HepG2 (cell line): ENCODE measurements around the gene BCAS1. TPM values are rescaled to one million over a fixed set of nuclear protein-coding genes. Genes with fewer than 3 reads are reported as not detected.

Source experiments
- HCFC1 ChIP-seq: fragments of 150-350 bp; IDR thresholded peaks from 2 replicates; pipeline ENCODE4 v1.6.1; 2014; ENCODE audit warnings: low read depth, low read length
- KLF15 ChIP-seq: sonication (generic); formaldehyde crosslinking; IDR thresholded peaks from 2 replicates; pipeline ENCODE4 v1.8.1; 2023; ENCODE audit warnings: borderline replicate concordance, mild to moderate bottlenecking, inconsistent platforms, missing genetic modification reagents, mixed read lengths
- NFYC ChIP-seq: IDR thresholded peaks from 2 replicates; pipeline ENCODE4 v1.6.1; 2016; ENCODE audit warnings: missing genetic modification reagents, missing compliant biosample characterization
- SRF ChIP-seq: IDR thresholded peaks from 2 replicates; pipeline ENCODE4 v1.6.1; 2011; ENCODE audit warnings: mild to moderate bottlenecking, low read depth, low read length, moderate library complexity
- THAP11 ChIP-seq: IDR thresholded peaks from 2 replicates; pipeline ENCODE4 v1.6.1; 2016; ENCODE audit warnings: missing biosample characterization, missing genetic modification reagents
- ZNF264 ChIP-seq: sonication (generic); formaldehyde crosslinking; IDR thresholded peaks from 2 replicates; pipeline ENCODE4 v1.4.0; 2020; ENCODE audit warnings: missing genetic modification reagents
- ZNF296 ChIP-seq: sonication (generic); formaldehyde crosslinking; conservative IDR thresholded peaks from 2 replicates; pipeline ENCODE4 v1.5.0; 2020; ENCODE audit warnings: mild to moderate bottlenecking, missing genetic modification reagents
- polyA plus RNA-seq, 8 experiments: library from polyadenylated mRNA; depleted of rRNA in 3 of 8; stranded (reverse) in 7 of 8; unstranded in 1 of 8; fragments of >200 nt; fragmentation: Illumina TruSeq in 4 of 8; extraction: Trizol in 4 of 8; gene quantifications; 2 replicates each; pipeline versions ENCODE4 v1.2.1 to v1.2.3, GENCODE V29; 2011 to 2016; ENCODE audit warnings: low read depth in 4 of 8, missing spikeins in 1 of 8, mixed read lengths in 1 of 8; ENCODE audit not compliant: insufficient read depth in 1 of 8
- total RNA-seq, 5 experiments: library from RNA; depleted of rRNA; stranded (reverse); fragments of >200 nt; fragmentation: Illumina TruSeq; extraction: Trizol; gene quantifications; 2 replicates each; pipeline ENCODE4 v1.2.3, GENCODE V29; 2016; ENCODE audit warnings: low read depth in 1 of 5
- TF ChIP-seq, protein P1 (sequence below), 2 experiments: fragments of 450-650 bp in 1 of 2; sonication (generic) in 1 of 2; formaldehyde crosslinking in 1 of 2; IDR thresholded peaks; 2 replicates each; pipeline versions ENCODE4 v1.6.1 to v1.8.0; 2016 to 2022; ENCODE audit warnings: antibody characterized with exemption in 1 of 2, mild to moderate bottlenecking in 1 of 2, missing genetic modification reagents in 1 of 2
- TF ChIP-seq, protein P2 (sequence below): sonication (generic); formaldehyde crosslinking; IDR thresholded peaks from 2 replicates; pipeline ENCODE4 v1.9.0; 2022; ENCODE audit warnings: missing genetic modification reagents, mild to moderate bottlenecking, borderline replicate concordance
- TF ChIP-seq, protein P3 (sequence below): sonication (generic); formaldehyde crosslinking; IDR thresholded peaks from 2 replicates; pipeline ENCODE4 v1.5.1; 2020; ENCODE audit warnings: mild to moderate bottlenecking, missing genetic modification reagents, moderate library complexity
- TF ChIP-seq, protein P4 (sequence below): sonication (generic); formaldehyde crosslinking; IDR thresholded peaks from 2 replicates; pipeline ENCODE4 v1.4.0; 2020; ENCODE audit warnings: missing genetic modification reagents, borderline replicate concordance

Gene BCAS1
- total and polyA plus RNA-seq, 2 of the 13 experiments (the other 11 are each of a cell fraction or from before 2014, with no cell fraction given) = 0.55 to 0.91 TPM

DNA sequence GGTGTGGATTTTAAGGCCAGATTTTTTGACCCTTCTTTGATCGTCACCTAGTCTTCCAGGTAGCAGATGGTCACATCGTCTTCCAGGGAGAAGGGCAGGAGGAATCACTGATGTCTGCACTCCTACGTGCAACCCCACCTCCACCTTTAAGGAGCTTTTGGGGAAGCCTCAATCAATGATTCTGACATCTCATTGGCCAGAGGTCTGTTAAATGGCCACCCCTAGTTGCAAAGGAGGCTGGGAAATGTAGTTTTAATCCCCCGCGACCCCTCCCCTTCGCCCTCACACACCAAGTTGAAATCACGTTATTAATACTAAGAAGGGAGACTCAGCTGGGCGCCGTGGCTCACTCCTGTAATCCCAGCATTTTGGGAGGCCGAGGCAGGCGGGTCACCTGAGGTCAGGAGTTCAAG, 151.4 kb downstream of the BCAS1 start (continued):
- TF ChIP-seq, protein P1, sequence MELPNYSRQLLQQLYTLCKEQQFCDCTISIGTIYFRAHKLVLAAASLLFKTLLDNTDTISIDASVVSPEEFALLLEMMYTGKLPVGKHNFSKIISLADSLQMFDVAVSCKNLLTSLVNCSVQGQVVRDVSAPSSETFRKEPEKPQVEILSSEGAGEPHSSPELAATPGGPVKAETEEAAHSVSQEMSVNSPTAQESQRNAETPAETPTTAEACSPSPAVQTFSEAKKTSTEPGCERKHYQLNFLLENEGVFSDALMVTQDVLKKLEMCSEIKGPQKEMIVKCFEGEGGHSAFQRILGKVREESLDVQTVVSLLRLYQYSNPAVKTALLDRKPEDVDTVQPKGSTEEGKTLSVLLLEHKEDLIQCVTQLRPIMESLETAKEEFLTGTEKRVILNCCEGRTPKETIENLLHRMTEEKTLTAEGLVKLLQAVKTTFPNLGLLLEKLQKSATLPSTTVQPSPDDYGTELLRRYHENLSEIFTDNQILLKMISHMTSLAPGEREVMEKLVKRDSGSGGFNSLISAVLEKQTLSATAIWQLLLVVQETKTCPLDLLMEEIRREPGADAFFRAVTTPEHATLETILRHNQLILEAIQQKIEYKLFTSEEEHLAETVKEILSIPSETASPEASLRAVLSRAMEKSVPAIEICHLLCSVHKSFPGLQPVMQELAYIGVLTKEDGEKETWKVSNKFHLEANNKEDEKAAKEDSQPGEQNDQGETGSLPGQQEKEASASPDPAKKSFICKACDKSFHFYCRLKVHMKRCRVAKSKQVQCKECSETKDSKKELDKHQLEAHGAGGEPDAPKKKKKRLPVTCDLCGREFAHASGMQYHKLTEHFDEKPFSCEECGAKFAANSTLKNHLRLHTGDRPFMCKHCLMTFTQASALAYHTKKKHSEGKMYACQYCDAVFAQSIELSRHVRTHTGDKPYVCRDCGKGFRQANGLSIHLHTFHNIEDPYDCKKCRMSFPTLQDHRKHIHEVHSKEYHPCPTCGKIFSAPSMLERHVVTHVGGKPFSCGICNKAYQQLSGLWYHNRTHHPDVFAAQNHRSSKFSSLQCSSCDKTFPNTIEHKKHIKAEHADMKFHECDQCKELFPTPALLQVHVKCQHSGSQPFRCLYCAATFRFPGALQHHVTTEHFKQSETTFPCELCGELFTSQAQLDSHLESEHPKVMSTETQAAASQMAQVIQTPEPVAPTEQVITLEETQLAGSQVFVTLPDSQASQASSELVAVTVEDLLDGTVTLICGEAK (IDR thresholded peaks at IDR 0.05) = no peak
- TF ChIP-seq, protein P1 (CRISPR knock-in tag; IDR thresholded peaks at IDR 0.05) = 0 out of 2 replicates have a peak, but pooled peaks have one; percentile 36
- TF ChIP-seq, protein P2, sequence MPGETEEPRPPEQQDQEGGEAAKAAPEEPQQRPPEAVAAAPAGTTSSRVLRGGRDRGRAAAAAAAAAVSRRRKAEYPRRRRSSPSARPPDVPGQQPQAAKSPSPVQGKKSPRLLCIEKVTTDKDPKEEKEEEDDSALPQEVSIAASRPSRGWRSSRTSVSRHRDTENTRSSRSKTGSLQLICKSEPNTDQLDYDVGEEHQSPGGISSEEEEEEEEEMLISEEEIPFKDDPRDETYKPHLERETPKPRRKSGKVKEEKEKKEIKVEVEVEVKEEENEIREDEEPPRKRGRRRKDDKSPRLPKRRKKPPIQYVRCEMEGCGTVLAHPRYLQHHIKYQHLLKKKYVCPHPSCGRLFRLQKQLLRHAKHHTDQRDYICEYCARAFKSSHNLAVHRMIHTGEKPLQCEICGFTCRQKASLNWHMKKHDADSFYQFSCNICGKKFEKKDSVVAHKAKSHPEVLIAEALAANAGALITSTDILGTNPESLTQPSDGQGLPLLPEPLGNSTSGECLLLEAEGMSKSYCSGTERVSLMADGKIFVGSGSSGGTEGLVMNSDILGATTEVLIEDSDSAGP = peak; percentile 72; the same call in 1 of the 2 replicates
- peak; percentile 73 for TF ChIP-seq NFYC
- TF ChIP-seq, protein P3, sequence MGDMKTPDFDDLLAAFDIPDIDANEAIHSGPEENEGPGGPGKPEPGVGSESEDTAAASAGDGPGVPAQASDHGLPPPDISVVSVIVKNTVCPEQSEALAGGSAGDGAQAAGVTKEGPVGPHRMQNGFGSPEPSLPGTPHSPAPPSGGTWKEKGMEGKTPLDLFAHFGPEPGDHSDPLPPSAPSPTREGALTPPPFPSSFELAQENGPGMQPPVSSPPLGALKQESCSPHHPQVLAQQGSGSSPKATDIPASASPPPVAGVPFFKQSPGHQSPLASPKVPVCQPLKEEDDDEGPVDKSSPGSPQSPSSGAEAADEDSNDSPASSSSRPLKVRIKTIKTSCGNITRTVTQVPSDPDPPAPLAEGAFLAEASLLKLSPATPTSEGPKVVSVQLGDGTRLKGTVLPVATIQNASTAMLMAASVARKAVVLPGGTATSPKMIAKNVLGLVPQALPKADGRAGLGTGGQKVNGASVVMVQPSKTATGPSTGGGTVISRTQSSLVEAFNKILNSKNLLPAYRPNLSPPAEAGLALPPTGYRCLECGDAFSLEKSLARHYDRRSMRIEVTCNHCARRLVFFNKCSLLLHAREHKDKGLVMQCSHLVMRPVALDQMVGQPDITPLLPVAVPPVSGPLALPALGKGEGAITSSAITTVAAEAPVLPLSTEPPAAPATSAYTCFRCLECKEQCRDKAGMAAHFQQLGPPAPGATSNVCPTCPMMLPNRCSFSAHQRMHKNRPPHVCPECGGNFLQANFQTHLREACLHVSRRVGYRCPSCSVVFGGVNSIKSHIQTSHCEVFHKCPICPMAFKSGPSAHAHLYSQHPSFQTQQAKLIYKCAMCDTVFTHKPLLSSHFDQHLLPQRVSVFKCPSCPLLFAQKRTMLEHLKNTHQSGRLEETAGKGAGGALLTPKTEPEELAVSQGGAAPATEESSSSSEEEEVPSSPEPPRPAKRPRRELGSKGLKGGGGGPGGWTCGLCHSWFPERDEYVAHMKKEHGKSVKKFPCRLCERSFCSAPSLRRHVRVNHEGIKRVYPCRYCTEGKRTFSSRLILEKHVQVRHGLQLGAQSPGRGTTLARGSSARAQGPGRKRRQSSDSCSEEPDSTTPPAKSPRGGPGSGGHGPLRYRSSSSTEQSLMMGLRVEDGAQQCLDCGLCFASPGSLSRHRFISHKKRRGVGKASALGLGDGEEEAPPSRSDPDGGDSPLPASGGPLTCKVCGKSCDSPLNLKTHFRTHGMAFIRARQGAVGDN (CRISPR knock-in tag) = peak; percentile 10; the same call in 1 of the 2 replicates
- TF ChIP-seq ZNF296 = no peak
- TF ChIP-seq KLF15 (CRISPR knock-in tag) = no peak
- peak; percentile 63; the same call in 1 of the 2 replicates for TF ChIP-seq HCFC1
- TF ChIP-seq SRF = peak; percentile 25; the same call in 1 of the 2 replicates
- TF ChIP-seq THAP11 (CRISPR knock-in tag) = peak; percentile 97
- TF ChIP-seq, protein P4, sequence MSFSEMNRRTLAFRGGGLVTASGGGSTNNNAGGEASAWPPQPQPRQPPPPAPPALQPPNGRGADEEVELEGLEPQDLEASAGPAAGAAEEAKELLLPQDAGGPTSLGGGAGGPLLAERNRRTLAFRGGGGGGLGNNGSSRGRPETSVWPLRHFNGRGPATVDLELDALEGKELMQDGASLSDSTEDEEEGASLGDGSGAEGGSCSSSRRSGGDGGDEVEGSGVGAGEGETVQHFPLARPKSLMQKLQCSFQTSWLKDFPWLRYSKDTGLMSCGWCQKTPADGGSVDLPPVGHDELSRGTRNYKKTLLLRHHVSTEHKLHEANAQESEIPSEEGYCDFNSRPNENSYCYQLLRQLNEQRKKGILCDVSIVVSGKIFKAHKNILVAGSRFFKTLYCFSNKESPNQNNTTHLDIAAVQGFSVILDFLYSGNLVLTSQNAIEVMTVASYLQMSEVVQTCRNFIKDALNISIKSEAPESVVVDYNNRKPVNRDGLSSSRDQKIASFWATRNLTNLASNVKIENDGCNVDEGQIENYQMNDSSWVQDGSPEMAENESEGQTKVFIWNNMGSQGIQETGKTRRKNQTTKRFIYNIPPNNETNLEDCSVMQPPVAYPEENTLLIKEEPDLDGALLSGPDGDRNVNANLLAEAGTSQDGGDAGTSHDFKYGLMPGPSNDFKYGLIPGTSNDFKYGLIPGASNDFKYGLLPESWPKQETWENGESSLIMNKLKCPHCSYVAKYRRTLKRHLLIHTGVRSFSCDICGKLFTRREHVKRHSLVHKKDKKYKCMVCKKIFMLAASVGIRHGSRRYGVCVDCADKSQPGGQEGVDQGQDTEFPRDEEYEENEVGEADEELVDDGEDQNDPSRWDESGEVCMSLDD (CRISPR knock-in tag) = no peak
- TF ChIP-seq ZNF264 = no peak
